ENCODE measurements around the gene LTB4R. TPM values are rescaled to one million over a fixed set of nuclear protein-coding genes. Genes with fewer than 3 reads are reported as not detected.

Gene LTB4R
- polyA plus RNA-seq, 2 of the 4 experiments (the other 2 are of a cell fraction): 8.3 to 10.2 TPM

DNA sequence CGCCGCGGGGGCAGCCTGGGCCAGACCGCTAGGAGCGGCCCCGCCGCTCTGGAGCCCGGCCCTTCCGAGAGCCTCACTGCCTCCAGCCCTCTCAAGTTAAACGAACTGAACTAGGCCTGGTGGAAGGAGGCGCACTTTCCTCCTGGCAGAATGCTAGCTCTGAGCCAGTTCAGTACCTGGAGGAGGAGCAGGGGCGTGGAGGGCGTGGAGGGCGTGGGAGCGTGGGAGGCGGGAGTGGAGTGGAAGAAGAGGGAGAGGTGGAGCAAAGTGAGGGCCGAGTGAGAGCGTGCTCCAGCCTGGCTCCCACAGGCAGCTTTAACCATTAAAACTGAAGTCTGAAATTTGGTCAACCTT lies 5.3 kb downstream of the LTB4R start:
- 86% methylated on average over 9 of the region's 18 CpGs for WGBS (ENCODE audit: missing lambda C conversion rate)
- POLR2A ChIA-PET: no interaction called here
- no peak overlapping the region for H3K4me2 ChIP-seq
- FAIRE-seq (no peak), ATAC-seq (no peak), DNase-seq (ENCODE audit: low read depth in 1 of 2, low spot score in 1 of 2) (no peak)
- H3K27ac ChIP-seq: no peak overlapping the region
- TF ChIP-seq JUN (IDR thresholded peaks at IDR 0.05): 0 out of 5 replicates have a peak, but pooled peaks of 1 of the 2 experiments have one; percentile 22
- TF ChIP-seq MAFK (IDR thresholded peaks at IDR 0.05; ENCODE audit: partially characterized antibody): no peak
- CTCF ChIA-PET: interaction anchor here (0.6 to 46.6 kb wide), 7 partner anchors 9 to 113 kb away, joined by 3 to 1142 read pairs (median 5); partner anchors contain the start of genes ADCY4, CBLN3, CIDEB and DHRS1
- H3K9me3 ChIP-seq: no peaks in the 10 kb centered on the region
- no peak overlapping the region for H3K4me3 ChIP-seq
- peaks cover 11% of the 10 kb centered on the region for H3K4me1 ChIP-seq

DNA sequence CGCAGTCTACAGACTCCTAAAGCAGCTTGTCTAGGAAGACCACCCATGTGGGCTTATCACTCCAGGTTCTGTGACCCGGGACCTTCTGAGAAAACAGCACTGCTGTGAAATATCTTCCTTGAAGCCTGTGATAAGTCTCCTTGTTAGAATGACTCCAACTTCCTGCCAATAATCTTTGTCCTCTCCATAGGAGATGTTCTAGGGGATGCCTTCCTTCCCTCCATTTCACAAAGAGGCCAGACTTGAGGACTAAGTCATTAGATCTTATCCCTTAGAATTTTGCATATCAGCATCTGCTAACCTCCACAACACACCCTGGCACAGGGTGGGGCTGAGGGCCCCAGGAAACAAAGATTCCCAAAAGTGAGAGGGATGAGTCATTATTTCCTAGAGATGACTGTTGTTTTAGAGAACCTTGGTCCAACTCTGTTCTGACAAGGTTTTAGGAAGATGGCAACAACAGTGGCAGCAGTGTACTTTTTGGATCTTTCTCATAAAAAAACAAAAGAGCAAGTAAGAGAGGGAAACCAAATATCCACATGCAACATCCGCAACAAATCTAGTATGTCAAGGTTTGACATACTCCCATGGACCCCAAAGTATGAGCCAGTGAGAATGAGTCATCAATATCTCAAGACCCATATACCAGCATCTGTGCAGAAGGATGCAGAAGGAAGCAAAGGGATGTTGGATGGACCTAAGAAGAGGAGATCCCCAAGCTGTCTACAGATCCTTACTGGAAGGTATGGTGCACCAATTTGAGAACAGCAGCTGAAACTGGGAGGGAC lies 6.0 kb downstream of the LTB4R start:
- no peaks in the 10 kb centered on the region for H3K9me3 ChIP-seq
- H3K27ac ChIP-seq: no peak overlapping the region
- no peak for DNase-seq (ENCODE audit: low read depth in 1 of 2, low spot score in 1 of 2)
- ChIA-PET POLR2A (interaction anchor here (0.5 kb wide), 1 partner anchor 141 kb away, joined by 4 read pairs; no protein-coding TSS in a partner anchor), CTCF (interaction anchor here (0.9 to 46.6 kb wide), 9 partner anchors 9 to 113 kb away, joined by 3 to 1142 read pairs (median 7); partner anchors contain the start of genes CBLN3, CIDEB, KHNYN and LTB4R)
- ATAC-seq: peak in 1 of 2 experiments; percentile 36; a peak in 2 of 6 replicates
- no peak overlapping the region for H3K4me2 ChIP-seq
- no peak overlapping the region for H3K4me3 ChIP-seq
- 87% methylated on average over 3 of the region's 3 CpGs for WGBS (ENCODE audit: missing lambda C conversion rate)
- no peak for FAIRE-seq
- no peak for TF ChIP-seq EHF (CRISPR knock-in tag; IDR thresholded peaks at IDR 0.05)
- TF ChIP-seq CHD2 (IDR thresholded peaks at IDR 0.05; ENCODE audit: low read length, partially characterized antibody): no peak
- peak; percentile 13 for TF ChIP-seq MAFK (IDR thresholded peaks at IDR 0.05; ENCODE audit: partially characterized antibody)
- no peak for TF ChIP-seq HOXB13 (CRISPR knock-in tag; IDR thresholded peaks at IDR 0.05; ENCODE audit: low read depth)
- TF ChIP-seq HES2 (IDR thresholded peaks at IDR 0.05): no peak
- no peak for TF ChIP-seq KDM5A (IDR thresholded peaks at IDR 0.05)
- TF ChIP-seq MYC (IDR thresholded peaks at IDR 0.05; ENCODE audit: borderline replicate concordance, low read length): no peak
- no peak for TF ChIP-seq FOSL2 (IDR thresholded peaks at IDR 0.05)
- TF ChIP-seq FOSL2 (CRISPR knock-in tag; IDR thresholded peaks at IDR 0.05): peak; percentile 54; the same call in 1 of the 2 replicates
- TF ChIP-seq, protein P1, sequence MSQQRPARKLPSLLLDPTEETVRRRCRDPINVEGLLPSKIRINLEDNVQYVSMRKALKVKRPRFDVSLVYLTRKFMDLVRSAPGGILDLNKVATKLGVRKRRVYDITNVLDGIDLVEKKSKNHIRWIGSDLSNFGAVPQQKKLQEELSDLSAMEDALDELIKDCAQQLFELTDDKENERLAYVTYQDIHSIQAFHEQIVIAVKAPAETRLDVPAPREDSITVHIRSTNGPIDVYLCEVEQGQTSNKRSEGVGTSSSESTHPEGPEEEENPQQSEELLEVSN (IDR thresholded peaks at IDR 0.05; ENCODE audit: borderline replicate concordance, low read depth): no peak
- H3K4me1 ChIP-seq: peaks cover 11% of the 10 kb centered on the region

DNA sequence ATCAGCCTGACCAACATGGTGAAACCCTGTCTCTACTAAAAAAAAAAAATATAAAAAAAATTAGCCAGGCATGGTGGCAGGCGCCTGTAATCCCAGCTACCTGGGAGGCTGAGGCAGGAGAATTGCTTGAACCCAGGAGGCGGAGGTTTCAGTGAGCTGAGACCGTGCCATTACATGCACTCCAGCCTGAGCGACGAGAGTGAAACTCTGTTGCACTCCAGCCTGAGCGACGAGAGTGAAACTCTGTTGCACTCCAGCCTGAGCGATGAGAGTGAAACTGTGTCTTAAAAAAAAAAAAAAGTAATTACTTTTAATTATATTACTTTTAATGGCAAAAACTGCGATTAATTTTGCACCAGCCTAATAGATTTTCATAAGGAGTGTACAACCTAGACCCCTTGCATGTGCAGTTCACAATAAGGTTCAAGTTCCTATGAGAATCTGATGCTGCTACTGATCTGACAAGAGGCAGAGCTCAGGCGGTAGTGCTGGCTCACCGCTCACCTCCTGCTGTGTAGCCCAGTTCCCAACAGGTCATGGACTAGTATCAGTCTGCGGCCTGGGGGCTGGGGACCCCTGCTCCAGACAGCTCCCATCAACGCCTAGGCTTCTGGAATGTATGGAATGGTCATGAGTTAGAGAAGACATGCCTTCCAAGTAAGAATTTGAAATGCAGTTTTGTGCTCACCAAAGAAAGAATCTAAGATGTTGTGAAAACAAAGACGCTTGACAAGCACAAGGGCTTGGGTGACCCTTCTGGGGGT lies 10.1 kb downstream of the LTB4R start:
- Histone ChIP-seq H3K9me3 (no peaks in the 10 kb centered on the region), H3K4me1 (peaks cover 11% of the 10 kb centered on the region), H3K27ac (no peak overlapping the region), H3K4me3 (no peak overlapping the region), H3K4me2 (no peak overlapping the region)
- WGBS (ENCODE audit: missing lambda C conversion rate): 68% methylated on average over 14 of the region's 14 CpGs
- DNase-seq (ENCODE audit: low read depth in 1 of 2, low spot score in 1 of 2) (no peak), ATAC-seq (no peak), FAIRE-seq (no peak)
- TF ChIP-seq CEBPB (IDR thresholded peaks at IDR 0.05) (no peak), HES2 (IDR thresholded peaks at IDR 0.05) (no peak), FOSL2 (IDR thresholded peaks at IDR 0.05) (no peak), FOSL2 (CRISPR knock-in tag; IDR thresholded peaks at IDR 0.05) (no peak), POLR2A (IDR thresholded peaks at IDR 0.05; ENCODE audit: low read length) (no peak), HOXB13 (CRISPR knock-in tag; IDR thresholded peaks at IDR 0.05; ENCODE audit: low read depth) (no peak), MAFK (IDR thresholded peaks at IDR 0.05; ENCODE audit: partially characterized antibody) (no peak), RCOR1 (IDR thresholded peaks at IDR 0.05; ENCODE audit: low read depth, low read length) (no peak), RARB (CRISPR knock-in tag; IDR thresholded peaks at IDR 0.05) (no peak), HOXB5 (CRISPR knock-in tag; IDR thresholded peaks at IDR 0.05) (no peak), ZFP36 (IDR thresholded peaks at IDR 0.05; ENCODE audit: borderline replicate concordance, partially characterized antibody) (no peak), CHD4 (IDR thresholded peaks at IDR 0.05; ENCODE audit: borderline replicate concordance) (no peak), FOXS1 (CRISPR knock-in tag; IDR thresholded peaks at IDR 0.05) (no peak), POLR2AphosphoS2 (conservative IDR thresholded peaks at IDR 0.05; ENCODE audit: low read length) (no peak), KDM5A (IDR thresholded peaks at IDR 0.05) (no peak), NPAS2 (CRISPR knock-in tag; IDR thresholded peaks at IDR 0.05; ENCODE audit: borderline replicate concordance) (no peak), JUN (IDR thresholded peaks at IDR 0.05) (no peak)
- TF ChIP-seq, protein P1 (IDR thresholded peaks at IDR 0.05; ENCODE audit: borderline replicate concordance, low read depth): no peak
- ChIA-PET POLR2A (no interaction called here), CTCF (interaction anchor here (0.9 to 46.6 kb wide), 11 partner anchors 10 to 120 kb away, joined by 3 to 1142 read pairs (median 4); partner anchors contain the start of genes ADCY4, CBLN3, CIDEB and KHNYN)
